Measurements from ENCODE around the gene SLBP.

Gene SLBP

GRCh38 chr4:1749370-1749769 is 37.3 kb upstream of the SLBP start:
- DNase-seq (ENCODE audit: low read depth, low spot score): no peak

GRCh38 chr4:1748465-1748995 is 36.4 kb upstream of the SLBP start:
- peak; percentile 58 for DNase-seq (ENCODE audit: low read depth, low spot score)

GRCh38 chr4:1747603-1747967 is 35.5 kb upstream of the SLBP start:
- DNase-seq (ENCODE audit: low read depth, low spot score): no peak

- DNase-seq (ENCODE audit: low read depth, low spot score): no peak
Observed at GRCh38 chr4:1746919-1747602, 34.9 kb upstream of the SLBP start.

GRCh38 chr4:1746265-1746691 is 34.2 kb upstream of the SLBP start:
- DNase-seq (ENCODE audit: low read depth, low spot score): peak; percentile 48

GRCh38 chr4:1745697-1746096 is 33.6 kb upstream of the SLBP start:
- DNase-seq (ENCODE audit: low read depth, low spot score): no peak

GRCh38 chr4:1745165-1745564 is 33.0 kb upstream of the SLBP start:
- DNase-seq (ENCODE audit: low read depth, low spot score): no peak

GRCh38 chr4:1744552-1744951 is 32.4 kb upstream of the SLBP start:
- no peak for DNase-seq (ENCODE audit: low read depth, low spot score)

- DNase-seq (ENCODE audit: low read depth, low spot score): no peak
Observed at GRCh38 chr4:1743975-1744374, 31.9 kb upstream of the SLBP start.

GRCh38 chr4:1743551-1743950 is 31.4 kb upstream of the SLBP start:
- DNase-seq (ENCODE audit: low read depth, low spot score): no peak

- DNase-seq (ENCODE audit: low read depth, low spot score): no peak
Observed at GRCh38 chr4:1741208-1741607, 29.1 kb upstream of the SLBP start.

- DNase-seq (ENCODE audit: low read depth, low spot score): no peak
Observed at GRCh38 chr4:1740021-1740545, 28.0 kb upstream of the SLBP start.

- no peak for DNase-seq (ENCODE audit: low read depth, low spot score)
Observed at GRCh38 chr4:1739358-1739757, 27.2 kb upstream of the SLBP start.

GRCh38 chr4:1738410-1738809 is 26.3 kb upstream of the SLBP start:
- no peak for DNase-seq (ENCODE audit: low read depth, low spot score)

- DNase-seq (ENCODE audit: low read depth, low spot score): no peak
Observed at GRCh38 chr4:1737666-1738065, 25.5 kb upstream of the SLBP start.

- DNase-seq (ENCODE audit: low read depth, low spot score): no peak
Observed at GRCh38 chr4:1736812-1737211, 24.7 kb upstream of the SLBP start.

GRCh38 chr4:1735215-1735614 is 23.1 kb upstream of the SLBP start:
- no peak for DNase-seq (ENCODE audit: low read depth, low spot score)

- no peak for DNase-seq (ENCODE audit: low read depth, low spot score)
Observed at GRCh38 chr4:1732911-1733310, 20.8 kb upstream of the SLBP start.

GRCh38 chr4:1731180-1731579 is 19.1 kb upstream of the SLBP start:
- DNase-seq (ENCODE audit: low read depth, low spot score): no peak

- no peak for DNase-seq (ENCODE audit: low read depth, low spot score)
Observed at GRCh38 chr4:1730532-1731135, 18.5 kb upstream of the SLBP start.

- no peak for DNase-seq (ENCODE audit: low read depth, low spot score)
Observed at GRCh38 chr4:1728061-1728980, 16.2 kb upstream of the SLBP start.

All from activated CD4-positive, CD25-positive, alpha-beta regulatory T cell treated with anti-CD3 and anti-CD28 coated beads, Interleukin-2, amount 50 U/mL, for 16 hours (primary cell).